ENCODE measurements around the gene TSFM.

TSFM gene

DNA sequence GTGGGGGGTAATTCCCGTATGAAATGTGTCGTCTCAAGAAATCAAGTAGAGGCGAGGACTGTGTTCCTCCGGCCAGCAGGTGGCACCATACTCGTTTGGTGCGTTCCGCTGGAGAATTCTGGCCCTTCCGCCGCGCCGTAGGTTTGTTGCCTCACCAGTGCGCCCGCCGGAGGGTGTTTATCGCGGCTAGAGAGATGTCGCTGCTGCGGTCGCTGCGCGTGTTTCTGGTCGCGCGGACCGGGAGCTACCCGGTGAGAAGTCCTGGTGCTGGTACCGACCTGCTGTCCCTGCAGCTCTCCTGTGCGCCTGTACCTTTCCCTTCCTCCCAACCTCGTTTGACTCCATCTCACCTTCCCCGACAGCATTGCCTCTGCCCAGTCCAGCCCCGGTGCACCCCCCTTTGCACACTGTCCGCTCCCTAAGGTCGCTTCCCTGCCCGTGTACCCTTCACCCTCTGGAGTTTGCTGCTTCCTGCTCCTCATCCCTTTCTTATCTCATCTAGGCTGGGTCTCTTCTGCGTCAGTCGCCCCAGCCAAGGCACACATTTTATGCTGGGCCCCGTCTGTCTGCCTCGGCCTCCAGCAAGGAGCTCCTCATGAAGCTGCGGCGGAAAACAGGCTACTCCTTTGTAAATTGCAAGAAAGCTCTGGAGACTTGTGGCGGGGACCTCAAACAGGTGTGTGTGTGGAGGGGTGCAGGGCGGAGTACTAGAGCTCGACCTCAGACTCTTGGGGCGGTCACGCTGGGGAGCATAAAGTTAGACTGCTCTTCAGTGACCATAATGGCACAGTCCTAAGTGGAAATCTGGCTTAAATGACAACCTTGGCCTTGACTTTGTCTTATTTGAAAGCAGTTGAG, at the start of gene TSFM:
Gene TSFM, plus strand, starts transcription at position 180 of the 858 bp plus-strand sequence. Its CDS starts 15 bp downstream, at position 195.
- DNase-seq (ENCODE audit: low spot score), result peak; percentile 87

DNA sequence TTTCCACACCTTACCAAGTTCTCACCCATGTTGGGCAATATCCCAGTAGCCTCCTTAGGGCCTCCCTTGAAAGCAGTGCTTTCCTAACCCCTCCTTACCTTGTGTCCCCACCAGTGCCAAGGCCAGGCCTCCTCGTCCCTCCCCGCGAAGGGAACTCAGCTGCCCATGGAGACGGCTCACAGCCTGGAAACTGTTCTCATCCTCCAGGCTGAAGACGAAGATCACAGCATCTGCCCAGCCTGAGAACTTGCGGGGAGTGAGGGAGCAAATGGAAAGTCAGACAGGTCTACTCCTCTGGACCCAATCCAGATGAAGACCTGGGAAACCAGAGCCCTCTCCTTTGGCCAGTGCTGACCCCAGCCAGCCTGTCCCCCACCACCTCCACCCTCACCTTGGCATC, 48.7 kb upstream of the TSFM start:
- DNase-seq (ENCODE audit: low spot score), result no peak

DNA sequence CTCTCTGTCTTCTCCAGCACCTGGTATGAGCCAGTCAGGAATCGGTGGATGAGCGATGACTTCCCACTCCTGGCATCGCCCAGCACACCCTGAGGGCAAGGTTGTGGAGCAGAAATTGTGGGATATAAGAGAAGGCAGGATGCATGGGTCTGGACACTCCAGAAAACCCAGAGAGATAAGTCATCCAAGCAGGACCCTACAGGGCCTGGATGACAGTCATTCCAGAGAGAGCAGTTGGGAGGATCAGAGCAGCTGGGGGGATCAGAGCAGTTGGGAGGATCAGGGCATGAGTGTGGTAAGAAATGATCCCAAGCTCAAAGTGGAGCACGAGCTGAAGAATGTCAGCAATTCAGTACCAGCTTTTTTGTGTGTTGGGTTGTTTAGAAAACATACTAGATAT, 48.0 kb upstream of the TSFM start:
- no peak for DNase-seq (ENCODE audit: low spot score)

DNA sequence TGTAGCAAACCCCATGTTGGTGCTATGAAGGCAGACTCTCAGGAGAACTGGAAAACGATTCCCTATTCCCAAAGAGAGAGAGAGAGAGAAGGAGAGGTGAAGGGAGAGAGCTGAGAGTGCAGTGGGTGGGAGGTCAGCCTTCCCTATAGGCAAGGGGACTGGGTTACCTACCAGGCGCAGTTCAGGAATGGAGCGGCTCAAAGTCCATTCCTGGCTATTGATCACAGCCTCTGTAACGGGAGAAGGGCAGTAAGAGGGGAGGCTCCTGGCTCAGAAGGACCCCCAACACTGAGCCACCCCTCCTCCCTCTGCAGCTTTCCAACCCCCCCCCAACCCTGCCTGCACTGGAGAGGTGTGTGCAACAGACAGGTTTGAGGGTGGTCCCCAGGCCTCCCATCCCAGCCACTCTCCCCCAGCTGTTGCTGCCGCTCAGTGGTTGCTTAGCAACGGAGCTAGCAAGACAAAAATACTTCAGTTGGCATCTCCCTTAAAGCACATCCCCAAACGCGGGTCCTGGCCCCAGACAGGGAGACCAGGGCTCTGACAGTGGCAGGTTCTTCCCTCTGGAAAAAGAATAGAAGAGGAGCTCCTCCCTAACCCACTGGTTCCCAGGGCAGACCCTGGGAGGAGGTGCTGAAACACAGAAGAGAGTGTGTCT, 47.3 kb upstream of the TSFM start:
- no peak for DNase-seq (ENCODE audit: low spot score)

DNA sequence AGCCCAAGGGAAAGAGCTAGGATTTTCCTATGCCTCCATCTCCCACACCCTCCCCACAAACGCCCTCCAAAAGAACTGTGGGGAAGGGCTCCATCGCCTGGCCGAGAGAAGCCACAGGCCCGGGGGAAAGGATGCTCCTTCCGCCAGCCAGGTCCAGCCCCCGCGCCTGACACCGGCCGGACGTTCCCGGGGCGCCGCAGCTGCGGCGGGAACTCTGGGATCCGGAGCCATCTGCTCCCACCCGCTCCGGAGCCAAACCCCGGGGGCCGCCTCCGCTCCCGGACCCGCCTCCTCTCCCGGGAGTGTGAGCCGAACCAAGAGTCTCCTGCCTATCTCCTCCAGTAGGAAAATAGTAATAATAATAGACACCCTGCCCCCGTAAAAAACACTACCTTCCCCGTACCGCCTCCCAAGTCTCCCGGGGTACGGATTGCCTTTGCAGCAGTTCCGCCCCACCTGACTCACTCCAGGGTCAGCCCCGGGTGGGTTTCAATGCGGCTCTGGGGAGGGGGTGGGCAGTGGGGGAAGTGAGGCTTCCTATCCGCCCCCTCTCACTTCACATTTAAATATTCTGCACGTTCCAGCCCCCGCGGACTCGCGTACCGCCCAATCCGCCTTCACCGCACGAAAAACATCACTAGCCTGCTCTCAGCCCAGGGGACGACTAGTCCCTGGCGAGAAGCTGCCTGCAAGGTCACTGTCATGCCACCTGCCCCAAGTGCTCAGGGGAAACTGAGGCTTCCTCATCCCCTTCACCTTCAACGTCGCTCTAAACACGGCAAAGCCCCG, 46.4 kb upstream of the TSFM start:
- DNase-seq (ENCODE audit: low spot score), result no peak

DNA sequence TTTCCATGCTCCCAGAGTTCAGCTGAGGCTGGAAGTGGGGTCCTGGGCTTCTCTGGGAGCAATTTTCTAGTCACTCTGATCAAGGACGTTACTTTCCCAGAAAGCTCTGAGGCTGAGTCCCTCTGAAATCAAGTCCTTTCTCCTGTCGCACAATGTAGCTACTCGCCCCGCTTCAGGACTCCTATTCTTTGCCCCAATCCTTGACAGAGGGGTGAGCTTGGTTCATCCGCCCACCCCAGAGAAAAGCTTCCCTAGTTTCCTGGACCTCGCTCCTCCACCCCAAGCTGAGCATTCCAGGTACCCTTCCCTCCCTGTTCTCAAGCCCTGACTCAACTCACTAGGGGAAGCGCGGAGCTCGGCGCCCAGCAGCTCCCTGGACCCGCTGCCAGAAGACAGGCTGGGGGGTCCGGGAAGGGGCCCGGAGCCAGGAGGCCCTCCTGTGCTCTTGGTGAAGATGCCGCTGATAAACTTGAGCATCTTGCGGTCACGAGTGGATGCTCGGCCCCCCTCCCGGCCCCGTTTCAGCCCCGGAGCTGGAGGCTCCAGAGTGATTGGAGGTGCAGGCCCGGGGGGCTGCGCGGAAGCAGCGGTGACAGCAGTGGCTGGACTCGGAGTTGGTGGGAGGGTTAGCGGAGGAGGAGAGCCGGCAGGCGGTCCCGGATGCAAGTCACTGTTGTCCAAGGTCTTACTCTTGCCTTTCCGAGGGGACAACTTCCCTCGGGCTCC, 45.7 kb upstream of the TSFM start:
- no peak for DNase-seq (ENCODE audit: low spot score)

DNA sequence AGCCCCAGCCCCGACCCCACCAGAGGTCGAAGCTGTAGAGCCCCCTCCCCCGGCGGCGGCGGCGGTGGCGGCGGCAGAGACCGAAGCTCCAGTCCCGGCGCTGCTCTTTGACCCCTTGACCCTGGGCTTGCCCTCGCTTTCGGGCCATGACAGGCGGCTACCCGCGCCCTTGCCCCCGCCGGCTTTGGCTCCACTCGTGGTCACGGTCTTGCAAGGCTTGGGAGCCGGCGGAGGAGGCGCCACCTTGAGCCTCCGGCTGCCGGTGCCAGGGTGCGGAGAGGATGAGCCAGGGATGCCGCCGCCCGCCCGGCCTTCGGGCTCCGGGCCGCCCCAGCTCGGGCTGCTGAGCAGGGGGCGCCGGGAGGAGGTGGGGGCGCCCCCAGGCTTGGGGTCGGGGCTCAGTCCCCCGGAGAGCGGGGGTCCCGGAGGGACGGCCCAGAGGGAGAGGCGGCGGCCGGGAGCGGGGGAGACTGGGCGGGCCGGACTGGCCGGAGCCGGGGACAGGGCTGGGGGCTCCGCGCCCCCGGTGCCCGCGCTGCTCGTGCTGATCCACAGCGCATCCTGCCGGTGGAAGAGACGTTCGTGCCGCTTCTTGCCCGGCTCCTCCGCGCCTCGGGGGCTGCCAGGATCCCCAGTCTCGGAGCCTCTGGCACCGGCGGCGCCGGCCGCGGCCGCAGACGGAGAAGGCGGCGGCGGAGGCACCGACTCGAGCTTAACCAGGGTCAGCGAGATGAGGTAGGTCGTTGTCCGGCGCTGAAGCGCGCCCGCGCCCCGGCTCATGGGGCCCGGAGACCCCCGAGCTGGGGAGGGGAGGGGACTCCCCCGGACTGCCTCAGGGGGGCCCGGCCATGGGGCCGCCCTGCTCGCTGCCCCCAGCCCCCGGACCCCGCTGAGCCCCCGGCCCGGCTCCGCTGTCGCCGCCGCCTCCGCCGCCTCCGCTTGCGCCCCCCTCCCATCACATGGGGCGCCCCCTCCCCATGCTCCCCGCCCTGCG, 44.8 kb upstream of the TSFM start:
- peak; percentile 61 for DNase-seq (ENCODE audit: low spot score)

DNA sequence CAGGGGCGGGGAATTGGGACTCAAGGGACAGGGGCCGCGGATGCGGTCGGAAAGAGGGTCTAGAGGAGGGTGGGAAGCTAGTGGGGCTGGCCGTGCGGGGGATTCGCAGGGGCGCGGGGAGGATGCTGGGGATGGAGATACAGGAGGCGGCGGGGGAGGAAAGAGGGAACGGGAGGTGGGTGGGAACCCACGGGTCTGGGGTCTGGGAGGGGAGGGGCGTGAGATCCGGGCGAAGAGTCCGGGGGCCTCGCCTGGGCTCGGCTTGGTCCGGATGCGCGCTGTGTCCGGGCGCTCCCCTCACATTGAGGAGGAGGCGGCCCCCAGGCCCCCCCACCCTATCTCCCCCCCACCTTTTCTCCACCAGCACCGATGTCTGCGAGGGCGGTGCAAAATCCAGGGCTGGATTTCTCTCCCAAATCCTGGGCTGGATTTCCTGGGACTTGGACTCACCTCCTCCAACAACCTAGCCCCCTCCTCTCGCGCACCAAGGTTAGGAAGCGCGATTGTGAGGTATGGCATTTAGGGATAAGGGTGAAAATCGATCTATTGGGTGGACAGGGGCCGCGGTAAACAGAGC, 43.8 kb upstream of the TSFM start, which contains the start of gene AGAP2:
Gene AGAP2, minus strand, starts transcription at position 82 of the 577 bp plus-strand sequence. CDS start 496 bp downstream, outside the sequence.
- no peak for DNase-seq (ENCODE audit: low spot score)

DNA sequence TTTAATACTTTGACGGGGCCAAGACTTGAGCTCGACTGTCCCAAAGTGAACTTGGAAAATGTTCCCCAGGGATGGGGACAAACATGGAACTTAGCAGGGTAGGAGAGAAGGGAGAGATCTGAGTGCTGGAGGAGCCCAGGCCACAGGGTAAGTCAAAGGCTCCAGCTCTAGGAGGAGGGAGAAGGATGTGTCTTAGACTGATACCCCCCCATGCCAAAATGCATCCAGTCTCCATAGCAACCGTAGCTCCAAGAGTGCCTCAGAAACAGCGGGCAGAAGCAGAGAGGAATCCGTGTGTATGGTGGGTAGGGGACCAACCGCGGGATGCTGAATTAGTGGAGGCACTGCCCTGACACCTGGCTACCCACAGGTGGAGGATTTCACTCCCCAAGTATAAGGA, 43.2 kb upstream of the TSFM start:
- DNase-seq (ENCODE audit: low spot score), result no peak

DNA sequence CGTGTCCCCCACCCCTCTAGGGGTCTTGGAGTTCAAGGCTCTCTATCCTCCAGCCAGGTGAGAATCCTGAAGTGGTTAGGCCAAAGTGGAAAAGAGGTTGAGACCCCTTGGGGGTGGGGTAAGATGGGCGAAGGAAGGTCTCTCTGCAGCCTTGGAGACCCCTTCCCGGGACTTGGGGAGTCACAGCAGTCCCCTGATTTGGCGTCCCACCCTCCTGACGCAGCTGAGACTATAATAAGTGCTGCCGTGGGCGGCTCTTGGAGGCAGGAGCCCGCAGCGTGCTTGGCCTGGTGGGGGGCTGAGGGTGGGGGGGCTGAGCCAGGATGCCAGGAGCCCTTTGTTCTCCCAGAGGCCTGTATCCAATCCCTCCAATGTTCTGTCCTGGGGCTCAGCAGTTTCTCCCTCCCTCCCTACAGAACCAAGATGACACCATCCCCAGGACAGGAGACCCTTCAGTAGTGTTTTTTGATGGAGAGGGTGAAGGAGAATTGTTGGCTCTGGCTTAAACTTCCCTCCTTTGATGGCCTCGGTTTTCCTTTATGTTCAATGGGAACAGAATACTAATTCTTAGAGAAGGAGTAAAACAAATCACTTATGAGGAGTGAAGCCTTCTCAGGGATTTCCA, 42.6 kb upstream of the TSFM start:
- DNase-seq (ENCODE audit: low spot score), result no peak

DNA sequence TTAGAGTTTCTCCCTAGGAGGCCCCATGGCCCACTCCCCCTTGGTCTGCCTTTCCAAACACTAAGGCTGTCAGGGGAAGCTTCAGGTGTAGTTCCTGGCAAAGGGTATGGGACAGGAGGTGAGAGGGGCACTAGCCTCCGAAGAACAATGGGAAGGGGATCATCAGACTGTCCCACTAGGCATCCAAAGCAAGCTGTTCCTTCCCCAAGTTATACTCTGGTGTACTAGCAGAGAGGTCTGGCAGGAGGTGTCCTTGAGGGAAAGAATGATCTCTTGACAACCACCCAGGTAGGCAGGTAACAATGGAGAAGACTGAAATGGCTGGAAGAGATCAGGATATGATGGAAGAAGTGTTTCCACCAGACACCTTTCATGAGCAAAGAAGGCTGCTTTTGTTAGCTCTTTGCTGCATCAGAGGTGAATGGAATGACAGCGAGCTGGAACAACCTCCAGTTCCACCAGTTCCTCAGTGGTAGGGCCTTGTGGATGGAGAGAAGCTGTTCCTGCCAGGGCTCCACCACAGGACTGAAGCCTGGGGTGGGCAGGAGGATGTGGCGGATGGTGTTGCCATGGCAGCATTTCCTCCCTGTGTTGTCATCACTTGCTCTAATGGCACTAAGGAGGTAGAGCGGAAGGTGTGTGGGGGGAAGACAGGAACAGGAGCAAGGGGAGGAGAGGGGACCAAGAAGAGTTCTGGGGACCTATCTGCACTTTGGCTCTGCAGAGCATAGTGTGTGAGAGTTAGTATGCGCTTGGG, 41.8 kb upstream of the TSFM start:
- DNase-seq (ENCODE audit: low spot score), result no peak

DNA sequence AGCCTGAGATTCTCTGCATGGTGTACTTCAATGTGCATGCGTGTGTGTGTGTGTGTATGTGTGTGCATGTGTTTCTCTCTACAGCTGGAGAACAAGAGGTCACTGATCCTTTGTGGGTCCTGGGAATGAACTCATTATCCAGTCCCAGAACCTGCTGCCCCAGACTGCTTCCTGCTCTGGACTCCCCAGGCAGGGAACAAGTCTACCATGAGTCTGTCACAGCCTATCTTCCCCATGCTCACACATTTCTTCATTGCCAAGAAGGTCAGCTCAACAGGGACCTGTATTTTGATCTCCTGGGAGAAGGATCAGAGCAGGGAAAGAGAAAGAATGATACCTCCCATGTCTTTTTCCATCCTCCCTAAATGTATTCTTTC, 41.2 kb upstream of the TSFM start:
- no peak for DNase-seq (ENCODE audit: low spot score)

DNA sequence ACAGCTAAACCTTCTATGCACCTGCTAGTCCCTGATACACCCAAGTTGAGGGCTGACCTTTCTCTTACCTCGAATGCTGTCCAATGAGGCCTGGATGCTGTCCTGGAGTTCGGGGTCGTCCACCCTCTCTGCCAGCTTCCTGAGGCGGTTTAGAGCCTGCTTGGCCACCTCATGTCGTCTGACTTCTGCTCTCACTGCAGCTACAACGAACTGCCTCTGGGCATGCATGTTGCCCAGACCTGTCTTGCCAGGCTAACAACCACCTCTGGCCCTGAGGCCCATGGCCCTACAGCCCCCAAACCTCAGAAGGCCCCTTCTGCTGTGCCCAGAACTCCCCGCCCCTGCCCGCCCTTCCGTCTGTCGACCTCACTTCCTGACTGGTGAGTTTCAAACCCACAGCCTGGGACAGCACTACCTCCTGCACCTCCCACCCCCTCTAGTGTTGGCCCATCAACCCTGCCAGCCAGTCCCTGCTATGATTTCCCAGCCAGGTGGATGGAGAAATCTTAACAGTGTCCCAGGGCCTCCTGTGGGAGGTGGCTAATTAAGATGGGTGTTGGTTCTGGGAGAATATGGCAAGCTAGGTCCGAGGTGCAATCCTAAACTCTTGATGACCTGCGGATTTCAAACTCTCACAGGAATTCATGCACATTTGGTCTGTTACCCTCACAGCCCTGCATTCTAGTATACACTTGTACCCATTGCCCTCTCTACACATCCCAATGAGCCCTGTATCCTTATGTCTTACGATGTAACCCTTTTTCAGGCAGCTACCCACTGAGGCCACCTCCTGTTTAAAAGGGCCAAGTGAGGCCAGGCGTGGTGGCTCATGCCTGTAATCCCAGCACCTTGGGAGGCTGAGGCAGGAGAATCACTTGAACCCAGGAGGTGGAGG, 40.5 kb upstream of the TSFM start:
- DNase-seq (ENCODE audit: low spot score), result no peak

DNA sequence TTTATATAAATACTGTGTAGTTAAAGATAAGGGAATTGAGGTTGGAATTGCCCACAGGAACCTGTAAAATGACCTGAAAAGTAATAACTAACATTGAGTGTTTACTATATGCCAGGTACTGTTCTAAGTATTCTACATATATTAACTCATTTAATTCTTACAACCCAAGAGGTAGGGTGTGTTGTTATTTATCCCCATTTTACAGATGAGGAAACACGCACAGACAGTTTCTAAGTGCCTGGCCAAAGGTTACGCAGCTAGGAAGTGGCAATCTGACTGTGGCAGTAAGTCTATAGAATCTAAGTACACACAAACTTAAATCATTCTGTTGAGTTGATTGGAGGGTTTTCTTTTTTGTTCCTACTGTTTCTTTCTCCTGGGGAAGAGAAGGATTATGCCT, 38.8 kb upstream of the TSFM start:
- DNase-seq (ENCODE audit: low spot score), result no peak

DNA sequence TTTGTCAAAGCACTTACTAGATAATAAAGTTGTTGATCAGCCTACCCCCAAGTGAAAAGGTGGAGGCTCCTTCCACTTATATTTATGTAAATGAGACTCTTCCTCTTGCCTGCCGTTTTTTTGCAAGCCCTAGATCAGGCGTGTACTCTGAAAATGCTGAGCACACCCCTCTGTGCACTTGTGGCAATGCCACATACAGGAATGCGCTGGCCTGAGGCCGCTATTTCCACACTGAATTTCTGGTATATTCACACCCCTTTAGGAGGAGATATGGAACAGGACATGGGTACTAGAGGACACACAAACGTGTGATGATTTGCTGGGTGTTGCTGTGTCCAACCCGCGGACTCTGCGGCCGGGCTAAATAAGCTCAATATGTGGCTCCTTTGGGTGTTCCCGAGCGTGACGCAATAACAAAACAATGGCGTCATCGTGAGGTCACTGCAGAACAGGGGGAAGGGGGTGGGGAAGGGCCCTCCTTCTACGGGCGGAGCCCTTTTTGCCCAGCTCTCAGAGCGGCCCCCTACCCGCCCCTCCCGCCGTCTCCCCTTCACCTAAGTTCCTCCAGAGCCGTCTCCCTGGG, 38.3 kb upstream of the TSFM start:
- peak; percentile 84 for DNase-seq (ENCODE audit: low spot score)

DNA sequence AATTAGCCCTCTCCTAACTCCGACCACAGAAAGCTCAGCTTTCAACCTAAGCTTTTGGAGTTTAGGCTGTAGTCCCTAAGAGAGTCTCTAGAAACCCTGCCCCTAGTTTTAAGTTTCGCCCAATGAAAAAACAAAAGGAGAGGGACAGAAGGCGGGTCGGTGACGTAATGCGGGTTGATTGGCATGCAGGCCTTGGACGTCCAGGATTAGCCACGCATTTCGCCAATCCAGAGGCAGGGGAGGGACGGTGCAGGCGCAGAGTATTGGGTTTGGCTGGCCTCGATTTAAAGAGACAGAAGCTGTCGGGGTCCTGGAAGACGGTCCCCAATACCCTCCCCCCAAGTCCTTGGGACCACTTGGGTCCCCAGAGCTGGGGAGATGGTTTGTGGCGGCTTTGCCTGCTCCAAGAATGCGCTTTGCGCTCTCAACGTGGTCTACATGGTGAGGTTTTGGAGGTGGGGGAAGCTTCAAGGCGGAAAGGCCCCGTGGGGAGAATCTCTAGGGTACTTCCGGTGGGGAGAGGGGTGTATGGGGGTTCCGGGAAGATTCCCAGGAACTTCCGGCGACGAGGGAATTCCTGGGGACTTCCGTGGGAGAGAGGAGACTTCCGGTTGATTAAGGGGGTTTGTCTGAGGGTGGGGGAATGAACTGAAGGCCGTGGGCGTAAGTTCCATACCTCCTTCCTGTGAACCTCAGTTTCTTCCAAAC, 37.7 kb upstream of the TSFM start, which contains the start of gene TSPAN31:
Gene TSPAN31, plus strand, starts transcription at position 263 of the 708 bp plus-strand sequence. Its CDS starts 116 bp downstream, at position 379.
- DNase-seq (ENCODE audit: low spot score), result peak; percentile 94

DNA sequence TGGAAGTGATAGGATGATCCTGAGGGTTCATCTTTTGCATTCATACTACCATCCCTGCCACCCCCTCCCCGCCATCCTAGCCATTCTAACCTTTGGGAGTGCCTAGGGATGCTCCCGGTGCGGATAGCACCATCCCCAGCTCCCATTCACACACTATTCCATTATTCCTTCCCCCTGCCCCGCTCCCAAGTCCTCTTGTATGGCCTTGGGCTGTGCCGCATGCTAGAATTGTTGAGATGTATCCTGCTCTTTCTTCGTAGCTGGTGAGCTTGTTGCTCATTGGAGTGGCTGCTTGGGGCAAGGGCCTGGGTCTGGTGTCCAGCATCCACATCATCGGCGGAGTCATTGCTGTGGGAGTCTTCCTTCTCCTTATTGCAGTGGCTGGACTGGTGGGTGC, 37.1 kb upstream of the TSFM start:
- DNase-seq (ENCODE audit: low spot score), result no peak

Data from AG08396 (cell line).